GM23338 (cell line): ENCODE results near the gene YIPF4. TPM values are rescaled to one million over a fixed set of nuclear protein-coding genes. Genes with fewer than 3 reads are reported as not detected.

Experiments
- ATAC-seq: fragments of 200-7000 bp; cut with Tn5 transposase; 3 replicates; pipeline ENCODE4 v1.9.1; 2020
- DNase-seq: peaks from one replicate; pipeline ENCODE4 v3.0.0-alpha.2; 2015; ENCODE audit warnings: low spot score
- H2AFZ ChIP-seq: fragments of 200-600 bp; sonication (generic); 2 replicates; pipeline ENCODE4 v1.8.0; 2016; ENCODE audit warnings: antibody characterized with exemption, mild to moderate bottlenecking, moderate library complexity
- H3F3A ChIP-seq: fragments of 200-600 bp; sonication (generic); replicated peaks from 2 replicates; pipeline ENCODE4 v1.8.0; 2017; ENCODE audit warnings: antibody characterized with exemption, mixed run types, low read depth
- H3K27ac ChIP-seq: fragments of 200-600 bp; sonication (generic); 2 replicates; pipeline ENCODE4 v1.6.1; 2016; ENCODE audit warnings: low read depth
- H3K27me3 ChIP-seq: fragments of 200-600 bp; sonication (generic); 2 replicates; pipeline ENCODE4 v1.8.0; 2016; ENCODE audit warnings: mild to moderate bottlenecking, mixed run types, moderate library complexity; ENCODE audit not compliant: insufficient read depth
- H3K36me3 ChIP-seq: fragments of 200-600 bp; sonication (generic); 2 replicates; pipeline ENCODE4 v1.8.0; 2016; ENCODE audit warnings: mild to moderate bottlenecking; ENCODE audit not compliant: insufficient read depth
- H3K4me1 ChIP-seq: fragments of 200-600 bp; sonication (generic); 2 replicates; pipeline ENCODE4 v1.8.0; 2016; ENCODE audit warnings: mild to moderate bottlenecking, moderate library complexity; ENCODE audit not compliant: insufficient read depth
- H3K4me2 ChIP-seq: fragments of 200-600 bp; sonication (generic); 2 replicates; pipeline ENCODE4 v1.7.1; 2017; ENCODE audit warnings: mixed run types
- H3K4me3 ChIP-seq: fragments of 200-600 bp; sonication (generic); 2 replicates; pipeline ENCODE4 v1.6.1; 2016; ENCODE audit warnings: mixed run types
- H3K79me2 ChIP-seq: fragments of 200-600 bp; sonication (generic); replicated peaks from 2 replicates; pipeline ENCODE4 v1.8.0; 2017; ENCODE audit warnings: mild to moderate bottlenecking; ENCODE audit not compliant: insufficient read depth
- H3K9me2 ChIP-seq: fragments of 200-600 bp; sonication (generic); 2 replicates; pipeline ENCODE4 v1.8.0; 2017; ENCODE audit not compliant: insufficient read depth
- H4K20me1 ChIP-seq: fragments of 200-600 bp; sonication (generic); replicated peaks from 2 replicates; pipeline ENCODE4 v1.8.0; 2017; ENCODE audit warnings: mild to moderate bottlenecking; ENCODE audit not compliant: insufficient read depth
- H3K27ac Mint-ChIP-seq: 2 replicates; pipeline ENCODE4 v1.8.0; 2020; ENCODE audit warnings: inconsistent platforms, mild to moderate bottlenecking, moderate library complexity, mixed read lengths
- H3K27me3 Mint-ChIP-seq: 3 replicates; pipeline ENCODE4 v1.8.0; 2022; ENCODE audit warnings: low read depth, mild to moderate bottlenecking, moderate library complexity, mixed read lengths, inconsistent platforms; ENCODE audit not compliant: insufficient read depth, poor library complexity
- H3K36me3 Mint-ChIP-seq: 3 replicates; pipeline ENCODE4 v1.8.0; 2021; ENCODE audit warnings: low read depth, mild to moderate bottlenecking, inconsistent platforms, moderate library complexity, mixed read lengths
- H3K4me1 Mint-ChIP-seq: 3 replicates; pipeline ENCODE4 v1.8.0; 2020; ENCODE audit warnings: mild to moderate bottlenecking, inconsistent platforms, mixed read lengths
- H3K4me3 Mint-ChIP-seq: 3 replicates; pipeline ENCODE4 v1.8.0; 2021; ENCODE audit warnings: moderate library complexity, mild to moderate bottlenecking, inconsistent platforms, mixed read lengths
- H3K9me3 Mint-ChIP-seq: 3 replicates; pipeline ENCODE4 v1.8.0; 2020; ENCODE audit warnings: moderate library complexity, mild to moderate bottlenecking, inconsistent platforms, mixed read lengths
- CREB1 ChIP-seq: fragments of 250-450 bp; sonication (Bioruptor Pico); IDR thresholded peaks from 2 replicates; pipeline ENCODE4 v1.5.0; 2020; ENCODE audit warnings: low read depth, mild to moderate bottlenecking, moderate library complexity
- EZH2 ChIP-seq: fragments of 200-600 bp; sonication (generic); IDR thresholded peaks from one replicate; pipeline ENCODE4 v1.8.0; 2017; ENCODE audit warnings: antibody characterized with exemption, mild to moderate bottlenecking, low read depth; ENCODE audit not compliant: unreplicated experiment
- EZH2phosphoT487 ChIP-seq: fragments of 200-600 bp; sonication (generic); IDR thresholded peaks from one replicate; pipeline ENCODE4 v1.8.1; 2018; ENCODE audit warnings: antibody characterized with exemption; ENCODE audit not compliant: unreplicated experiment
- JUNB ChIP-seq: IDR thresholded peaks from one replicate; pipeline ENCODE4 v1.6.1; 2016; ENCODE audit warnings: antibody characterized with exemption; ENCODE audit not compliant: unreplicated experiment
- NANOG ChIP-seq: IDR thresholded peaks from 2 replicates; pipeline ENCODE4 v1.6.1; 2016; ENCODE audit warnings: antibody characterized with exemption, borderline replicate concordance
- POLR2AphosphoS5 ChIP-seq: IDR thresholded peaks from 2 replicates; pipeline ENCODE4 v1.6.1; 2016; ENCODE audit warnings: antibody characterized with exemption, low read depth
- STAT1 ChIP-seq: IDR thresholded peaks from one replicate; pipeline ENCODE4 v1.6.1; 2016; ENCODE audit warnings: antibody characterized with exemption; ENCODE audit not compliant: unreplicated experiment
- ZNF114 ChIP-seq: fragments of 250-450 bp; sonication (Bioruptor Pico); IDR thresholded peaks from 2 replicates; pipeline ENCODE4 v1.5.0; 2020; ENCODE audit warnings: mild to moderate bottlenecking, moderate library complexity
- ZNF331 ChIP-seq: fragments of 250-450 bp; sonication (Bioruptor Pico); IDR thresholded peaks from 2 replicates; pipeline ENCODE4 v1.5.0; 2020; ENCODE audit warnings: low read depth, mild to moderate bottlenecking, moderate library complexity
- polyA plus RNA-seq: library from polyadenylated mRNA; unstranded; fragments of >200 nt; fragmentation: Nextera tagmentation; extraction: Ambion mirVana; gene quantifications from 2 replicates; pipeline ENCODE4 v1.2.1, GENCODE V29; 2016
- total RNA-seq: library from RNA; depleted of rRNA; stranded (reverse); fragments of >200 nt; shearing (Covaris generic); gene quantifications from 2 replicates; pipeline ENCODE4 v1.2.3, GENCODE V29; 2014
- TF ChIP-seq, protein P1 (sequence below): IDR thresholded peaks from 2 replicates; pipeline ENCODE4 v1.6.1; 2016; ENCODE audit warnings: antibody characterized with exemption
- TF ChIP-seq, protein P2 (sequence below): IDR thresholded peaks from one replicate; pipeline ENCODE4 v1.6.1; 2018; ENCODE audit warnings: antibody characterized with exemption; ENCODE audit not compliant: unreplicated experiment
- TF ChIP-seq, protein P3 (sequence below): fragments of 250-450 bp; sonication (Bioruptor Pico); IDR thresholded peaks from 2 replicates; pipeline ENCODE4 v1.5.0; 2020; ENCODE audit warnings: mild to moderate bottlenecking, moderate library complexity
- TF ChIP-seq, protein P4 (sequence below), 2 experiments: fragments of 200-600 bp in 1 of 2; sonication (generic) in 1 of 2; conservative IDR thresholded peaks; 2 replicates each; pipeline versions ENCODE4 v1.5.1 to v1.6.1; 2016 to 2017; ENCODE audit warnings: antibody characterized with exemption in 2 of 2, low read depth in 2 of 2, mild to moderate bottlenecking in 2 of 2, moderate library complexity in 1 of 2

YIPF4 gene
- total and polyA plus RNA-seq, 2 experiments from 2014 or later, result 14.2 to 24.9 TPM

DNA sequence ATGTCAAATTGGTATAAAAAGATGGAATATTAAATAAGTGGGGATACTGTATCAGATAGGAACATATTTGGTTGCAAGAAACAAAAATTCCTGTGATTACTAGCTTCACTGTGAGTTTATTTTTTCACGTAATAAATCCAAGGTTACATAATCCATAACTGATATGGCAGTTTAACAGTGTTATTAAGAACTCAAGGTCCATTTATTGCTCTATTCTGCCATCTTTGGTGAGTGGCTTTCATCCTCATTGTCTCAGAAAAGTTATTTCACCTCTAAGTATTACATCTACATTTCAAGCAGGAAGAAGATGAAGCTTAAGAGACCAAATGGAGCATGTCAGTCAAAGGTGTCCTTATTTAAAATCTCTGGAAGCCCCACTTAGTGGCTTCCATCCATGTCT, 37.2 kb downstream of the YIPF4 start:
- Mint-ChIP-seq H3K27me3 (peaks cover 4% of the 10 kb centered on the region), H3K27ac (no peak overlapping the region), H3K4me3 (no peak overlapping the region), H3K9me3 (no peaks in the 10 kb centered on the region), H3K36me3 (no peaks in the 10 kb centered on the region), H3K4me1 (no peaks in the 10 kb centered on the region)
- H3K36me3 ChIP-seq, result no peaks in the 10 kb centered on the region
- no peaks in the 10 kb centered on the region for H3K9me2 ChIP-seq
- H3F3A ChIP-seq, result no peaks in the 10 kb centered on the region
- H3K4me3 ChIP-seq, result no peak overlapping the region
- TF ChIP-seq POLR2AphosphoS5 (no peak), EZH2 (no peak), JUNB (no peak), EZH2phosphoT487 (no peak), CREB1 (no peak), ZNF331 (CRISPR knock-in tag) (no peak), STAT1 (no peak), ZNF114 (no peak), NANOG (no peak)
- TF ChIP-seq, protein P1, sequence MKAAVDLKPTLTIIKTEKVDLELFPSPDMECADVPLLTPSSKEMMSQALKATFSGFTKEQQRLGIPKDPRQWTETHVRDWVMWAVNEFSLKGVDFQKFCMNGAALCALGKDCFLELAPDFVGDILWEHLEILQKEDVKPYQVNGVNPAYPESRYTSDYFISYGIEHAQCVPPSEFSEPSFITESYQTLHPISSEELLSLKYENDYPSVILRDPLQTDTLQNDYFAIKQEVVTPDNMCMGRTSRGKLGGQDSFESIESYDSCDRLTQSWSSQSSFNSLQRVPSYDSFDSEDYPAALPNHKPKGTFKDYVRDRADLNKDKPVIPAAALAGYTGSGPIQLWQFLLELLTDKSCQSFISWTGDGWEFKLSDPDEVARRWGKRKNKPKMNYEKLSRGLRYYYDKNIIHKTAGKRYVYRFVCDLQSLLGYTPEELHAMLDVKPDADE, result no peak
- TF ChIP-seq, protein P2, sequence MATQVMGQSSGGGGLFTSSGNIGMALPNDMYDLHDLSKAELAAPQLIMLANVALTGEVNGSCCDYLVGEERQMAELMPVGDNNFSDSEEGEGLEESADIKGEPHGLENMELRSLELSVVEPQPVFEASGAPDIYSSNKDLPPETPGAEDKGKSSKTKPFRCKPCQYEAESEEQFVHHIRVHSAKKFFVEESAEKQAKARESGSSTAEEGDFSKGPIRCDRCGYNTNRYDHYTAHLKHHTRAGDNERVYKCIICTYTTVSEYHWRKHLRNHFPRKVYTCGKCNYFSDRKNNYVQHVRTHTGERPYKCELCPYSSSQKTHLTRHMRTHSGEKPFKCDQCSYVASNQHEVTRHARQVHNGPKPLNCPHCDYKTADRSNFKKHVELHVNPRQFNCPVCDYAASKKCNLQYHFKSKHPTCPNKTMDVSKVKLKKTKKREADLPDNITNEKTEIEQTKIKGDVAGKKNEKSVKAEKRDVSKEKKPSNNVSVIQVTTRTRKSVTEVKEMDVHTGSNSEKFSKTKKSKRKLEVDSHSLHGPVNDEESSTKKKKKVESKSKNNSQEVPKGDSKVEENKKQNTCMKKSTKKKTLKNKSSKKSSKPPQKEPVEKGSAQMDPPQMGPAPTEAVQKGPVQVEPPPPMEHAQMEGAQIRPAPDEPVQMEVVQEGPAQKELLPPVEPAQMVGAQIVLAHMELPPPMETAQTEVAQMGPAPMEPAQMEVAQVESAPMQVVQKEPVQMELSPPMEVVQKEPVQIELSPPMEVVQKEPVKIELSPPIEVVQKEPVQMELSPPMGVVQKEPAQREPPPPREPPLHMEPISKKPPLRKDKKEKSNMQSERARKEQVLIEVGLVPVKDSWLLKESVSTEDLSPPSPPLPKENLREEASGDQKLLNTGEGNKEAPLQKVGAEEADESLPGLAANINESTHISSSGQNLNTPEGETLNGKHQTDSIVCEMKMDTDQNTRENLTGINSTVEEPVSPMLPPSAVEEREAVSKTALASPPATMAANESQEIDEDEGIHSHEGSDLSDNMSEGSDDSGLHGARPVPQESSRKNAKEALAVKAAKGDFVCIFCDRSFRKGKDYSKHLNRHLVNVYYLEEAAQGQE, result no peak
- TF ChIP-seq, protein P3, sequence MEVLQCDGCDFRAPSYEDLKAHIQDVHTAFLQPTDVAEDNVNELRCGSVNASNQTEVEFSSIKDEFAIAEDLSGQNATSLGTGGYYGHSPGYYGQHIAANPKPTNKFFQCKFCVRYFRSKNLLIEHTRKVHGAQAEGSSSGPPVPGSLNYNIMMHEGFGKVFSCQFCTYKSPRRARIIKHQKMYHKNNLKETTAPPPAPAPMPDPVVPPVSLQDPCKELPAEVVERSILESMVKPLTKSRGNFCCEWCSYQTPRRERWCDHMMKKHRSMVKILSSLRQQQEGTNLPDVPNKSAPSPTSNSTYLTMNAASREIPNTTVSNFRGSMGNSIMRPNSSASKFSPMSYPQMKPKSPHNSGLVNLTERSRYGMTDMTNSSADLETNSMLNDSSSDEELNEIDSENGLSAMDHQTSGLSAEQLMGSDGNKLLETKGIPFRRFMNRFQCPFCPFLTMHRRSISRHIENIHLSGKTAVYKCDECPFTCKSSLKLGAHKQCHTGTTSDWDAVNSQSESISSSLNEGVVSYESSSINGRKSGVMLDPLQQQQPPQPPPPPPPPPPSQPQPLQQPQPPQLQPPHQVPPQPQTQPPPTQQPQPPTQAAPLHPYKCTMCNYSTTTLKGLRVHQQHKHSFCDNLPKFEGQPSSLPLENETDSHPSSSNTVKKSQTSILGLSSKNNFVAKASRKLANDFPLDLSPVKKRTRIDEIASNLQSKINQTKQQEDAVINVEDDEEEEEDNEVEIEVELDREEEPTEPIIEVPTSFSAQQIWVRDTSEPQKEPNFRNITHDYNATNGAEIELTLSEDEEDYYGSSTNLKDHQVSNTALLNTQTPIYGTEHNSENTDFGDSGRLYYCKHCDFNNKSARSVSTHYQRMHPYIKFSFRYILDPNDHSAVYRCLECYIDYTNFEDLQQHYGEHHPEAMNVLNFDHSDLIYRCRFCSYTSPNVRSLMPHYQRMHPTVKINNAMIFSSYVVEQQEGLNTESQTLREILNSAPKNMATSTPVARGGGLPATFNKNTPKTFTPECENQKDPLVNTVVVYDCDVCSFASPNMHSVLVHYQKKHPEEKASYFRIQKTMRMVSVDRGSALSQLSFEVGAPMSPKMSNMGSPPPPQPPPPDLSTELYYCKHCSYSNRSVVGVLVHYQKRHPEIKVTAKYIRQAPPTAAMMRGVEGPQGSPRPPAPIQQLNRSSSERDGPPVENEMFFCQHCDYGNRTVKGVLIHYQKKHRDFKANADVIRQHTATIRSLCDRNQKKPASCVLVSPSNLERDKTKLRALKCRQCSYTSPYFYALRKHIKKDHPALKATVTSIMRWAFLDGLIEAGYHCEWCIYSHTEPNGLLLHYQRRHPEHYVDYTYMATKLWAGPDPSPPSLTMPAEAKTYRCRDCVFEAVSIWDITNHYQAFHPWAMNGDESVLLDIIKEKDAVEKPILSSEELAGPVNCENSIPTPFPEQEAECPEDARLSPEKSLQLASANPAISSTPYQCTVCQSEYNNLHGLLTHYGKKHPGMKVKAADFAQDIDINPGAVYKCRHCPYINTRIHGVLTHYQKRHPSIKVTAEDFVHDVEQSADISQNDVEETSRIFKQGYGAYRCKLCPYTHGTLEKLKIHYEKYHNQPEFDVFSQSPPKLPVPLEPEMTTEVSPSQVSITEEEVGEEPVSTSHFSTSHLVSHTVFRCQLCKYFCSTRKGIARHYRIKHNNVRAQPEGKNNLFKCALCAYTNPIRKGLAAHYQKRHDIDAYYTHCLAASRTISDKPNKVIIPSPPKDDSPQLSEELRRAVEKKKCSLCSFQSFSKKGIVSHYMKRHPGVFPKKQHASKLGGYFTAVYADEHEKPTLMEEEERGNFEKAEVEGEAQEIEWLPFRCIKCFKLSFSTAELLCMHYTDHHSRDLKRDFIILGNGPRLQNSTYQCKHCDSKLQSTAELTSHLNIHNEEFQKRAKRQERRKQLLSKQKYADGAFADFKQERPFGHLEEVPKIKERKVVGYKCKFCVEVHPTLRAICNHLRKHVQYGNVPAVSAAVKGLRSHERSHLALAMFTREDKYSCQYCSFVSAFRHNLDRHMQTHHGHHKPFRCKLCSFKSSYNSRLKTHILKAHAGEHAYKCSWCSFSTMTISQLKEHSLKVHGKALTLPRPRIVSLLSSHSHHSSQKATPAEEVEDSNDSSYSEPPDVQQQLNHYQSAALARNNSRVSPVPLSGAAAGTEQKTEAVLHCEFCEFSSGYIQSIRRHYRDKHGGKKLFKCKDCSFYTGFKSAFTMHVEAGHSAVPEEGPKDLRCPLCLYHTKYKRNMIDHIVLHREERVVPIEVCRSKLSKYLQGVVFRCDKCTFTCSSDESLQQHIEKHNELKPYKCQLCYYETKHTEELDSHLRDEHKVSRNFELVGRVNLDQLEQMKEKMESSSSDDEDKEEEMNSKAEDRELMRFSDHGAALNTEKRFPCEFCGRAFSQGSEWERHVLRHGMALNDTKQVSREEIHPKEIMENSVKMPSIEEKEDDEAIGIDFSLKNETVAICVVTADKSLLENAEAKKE (CRISPR knock-in tag), result no peak
- TF ChIP-seq, protein P4, sequence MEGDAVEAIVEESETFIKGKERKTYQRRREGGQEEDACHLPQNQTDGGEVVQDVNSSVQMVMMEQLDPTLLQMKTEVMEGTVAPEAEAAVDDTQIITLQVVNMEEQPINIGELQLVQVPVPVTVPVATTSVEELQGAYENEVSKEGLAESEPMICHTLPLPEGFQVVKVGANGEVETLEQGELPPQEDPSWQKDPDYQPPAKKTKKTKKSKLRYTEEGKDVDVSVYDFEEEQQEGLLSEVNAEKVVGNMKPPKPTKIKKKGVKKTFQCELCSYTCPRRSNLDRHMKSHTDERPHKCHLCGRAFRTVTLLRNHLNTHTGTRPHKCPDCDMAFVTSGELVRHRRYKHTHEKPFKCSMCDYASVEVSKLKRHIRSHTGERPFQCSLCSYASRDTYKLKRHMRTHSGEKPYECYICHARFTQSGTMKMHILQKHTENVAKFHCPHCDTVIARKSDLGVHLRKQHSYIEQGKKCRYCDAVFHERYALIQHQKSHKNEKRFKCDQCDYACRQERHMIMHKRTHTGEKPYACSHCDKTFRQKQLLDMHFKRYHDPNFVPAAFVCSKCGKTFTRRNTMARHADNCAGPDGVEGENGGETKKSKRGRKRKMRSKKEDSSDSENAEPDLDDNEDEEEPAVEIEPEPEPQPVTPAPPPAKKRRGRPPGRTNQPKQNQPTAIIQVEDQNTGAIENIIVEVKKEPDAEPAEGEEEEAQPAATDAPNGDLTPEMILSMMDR (conservative IDR thresholded peaks at IDR 0.05; ENCODE audit: low read depth in 2 of 2), result no peak
- H3K4me2 ChIP-seq, result no peak overlapping the region
- no peak for DNase-seq
- H3K4me1 ChIP-seq, result no peaks in the 10 kb centered on the region
- ATAC-seq, result no peak
- no peaks in the 10 kb centered on the region for H3K79me2 ChIP-seq
- no peak overlapping the region for H3K27ac ChIP-seq
- no peaks in the 10 kb centered on the region; the same call in 1 of the 2 replicates for H4K20me1 ChIP-seq
- H3K27me3 ChIP-seq, result no peaks in the 10 kb centered on the region
- H2AFZ ChIP-seq, result no peak overlapping the region
